IMR-90 (cell line): ENCODE data around the gene PRPS1L1. TPM values are rescaled to one million over a fixed set of nuclear protein-coding genes. Genes with fewer than 3 reads are reported as not detected.
A peak's percentile ranks its signal among the peaks of the same experiment; 100 is the strongest.

ENCODE experiments used
- ATAC-seq: fragments of 200-7000 bp; cut with Tn5 transposase; 2 replicates; pipeline ENCODE4 v1.9.1; 2020; ENCODE audit warnings: low read depth, mild to moderate bottlenecking, moderate library complexity
- BruUV-seq: library from RNA; stranded (reverse); fragments of 400-500 nt; replicated peaks from 2 replicates; lab custom pipeline; 2021; lab: Mats Ljungman, UMichigan
- CTCF ChIA-PET: fragments of 300-600 bp; formaldehyde crosslinking; extraction: SDS; loops from one replicate; lab custom pipeline; 2021; ENCODE audit warnings: antibody characterized with exemption; lab: Yijun Ruan, JAX
- POLR2A ChIA-PET: fragments of 300-600 bp; sonication (Branson Sonifier 250); formaldehyde crosslinking; loops from one replicate; lab custom pipeline; 2022; ENCODE audit warnings: antibody characterized with exemption; ENCODE audit not compliant: unreplicated experiment; lab: Charles Lee
- DNase-seq: peaks from one replicate; pipeline ENCODE4 v3.0.0; 2013
- H2AFZ ChIP-seq: replicated peaks from 2 replicates; pipeline ENCODE3; 2013; ENCODE audit warnings: low read length, mild to moderate bottlenecking; ENCODE audit not compliant: poor library complexity
- H2AK5ac ChIP-seq: 2 replicates; pipeline ENCODE4 v1.6.1; 2013; ENCODE audit warnings: low read depth, low read length, inconsistent platforms
- H2AK9ac ChIP-seq: replicated peaks from 2 replicates; pipeline ENCODE3; 2013; ENCODE audit warnings: mild to moderate bottlenecking, low read depth, low read length, moderate library complexity; ENCODE audit not compliant: poor library complexity
- H2BK120ac ChIP-seq: 2 replicates; pipeline ENCODE4 v1.6.1; 2013; ENCODE audit warnings: low read depth, low read length, inconsistent platforms
- H2BK15ac ChIP-seq: 3 replicates; pipeline ENCODE4 v1.6.1; 2013; ENCODE audit warnings: low read depth, low read length, inconsistent platforms
- H2BK20ac ChIP-seq: 2 replicates; pipeline ENCODE4 v1.6.1; 2013; ENCODE audit warnings: low read depth, mild to moderate bottlenecking, inconsistent platforms, low read length, moderate library complexity
- H2BK5ac ChIP-seq: 2 replicates; pipeline ENCODE4 v1.6.1; 2013; ENCODE audit warnings: mild to moderate bottlenecking, low read depth, low read length, inconsistent platforms; ENCODE audit not compliant: poor library complexity, severe bottlenecking
- H3K14ac ChIP-seq: replicated peaks from 2 replicates; pipeline ENCODE4 v1.6.1; 2013; ENCODE audit warnings: low read depth, low read length, inconsistent platforms
- H3K18ac ChIP-seq: 2 replicates; pipeline ENCODE4 v1.6.1; 2013; ENCODE audit warnings: low read depth, low read length, control low read depth
- H3K23ac ChIP-seq: 2 replicates; pipeline ENCODE4 v1.6.1; 2013; ENCODE audit warnings: low read depth, low read length, inconsistent platforms
- H3K27ac ChIP-seq: 2 replicates; pipeline ENCODE4 v1.5.1; 2013; ENCODE audit warnings: mild to moderate bottlenecking, control low read depth, low read length; ENCODE audit not compliant: insufficient read depth
- H3K27me3 ChIP-seq: 2 replicates; pipeline ENCODE4 v1.6.1; 2013; ENCODE audit warnings: low read length; ENCODE audit not compliant: control insufficient read depth, insufficient read depth
- H3K36me3 ChIP-seq: 2 replicates; pipeline ENCODE4 v1.6.1; 2013; ENCODE audit warnings: low read length, mixed read lengths; ENCODE audit not compliant: control insufficient read depth, insufficient read depth
- H3K4ac ChIP-seq: 2 replicates; pipeline ENCODE4 v1.6.1; 2013; ENCODE audit warnings: low read depth, low read length, inconsistent platforms
- H3K4me1 ChIP-seq: 2 replicates; pipeline ENCODE4 v1.6.1; 2013; ENCODE audit warnings: low read length, mixed read lengths; ENCODE audit not compliant: control insufficient read depth, insufficient read depth
- H3K4me2 ChIP-seq: 2 replicates; pipeline ENCODE4 v1.6.1; 2013; ENCODE audit warnings: low read depth, mild to moderate bottlenecking, control low read depth, low read length, moderate library complexity
- H3K4me3 ChIP-seq: 2 replicates; pipeline ENCODE4 v1.5.1; 2013; ENCODE audit warnings: low read depth, mild to moderate bottlenecking, control low read depth, low read length, moderate library complexity; ENCODE audit not compliant: insufficient read depth
- H3K56ac ChIP-seq: 2 replicates; pipeline ENCODE4 v1.6.1; 2013; ENCODE audit warnings: low read length, inconsistent platforms; ENCODE audit not compliant: insufficient read depth; ENCODE audit errors: extremely low read depth
- H3K79me1 ChIP-seq, 2 experiments: 2 replicates each; pipeline ENCODE4 v1.6.1; 2013; ENCODE audit warnings: low read length in 2 of 2, inconsistent platforms in 1 of 2, low read depth in 1 of 2
- H3K9ac ChIP-seq: 2 replicates; pipeline ENCODE4 v1.6.1; 2013; ENCODE audit warnings: low read depth, low read length, control low read depth
- H3K9me1 ChIP-seq: 2 replicates; pipeline ENCODE4 v1.6.1; 2013; ENCODE audit warnings: low read length, inconsistent platforms; ENCODE audit not compliant: insufficient read depth
- H3K9me3 ChIP-seq: 2 replicates; pipeline ENCODE4 v1.6.1; 2013; ENCODE audit warnings: low read length; ENCODE audit not compliant: control insufficient read depth, insufficient read depth
- H4K20me1 ChIP-seq: 2 replicates; pipeline ENCODE4 v1.6.1; 2013; ENCODE audit warnings: low read length, inconsistent platforms; ENCODE audit not compliant: insufficient read depth
- H4K5ac ChIP-seq: 2 replicates; pipeline ENCODE4 v1.6.1; 2013; ENCODE audit warnings: mild to moderate bottlenecking, low read depth, low read length, control low read depth
- H4K8ac ChIP-seq, 2 experiments: 2 replicates each; pipeline ENCODE4 v1.6.1; 2013; ENCODE audit warnings: low read depth in 2 of 2, low read length in 2 of 2, control low read depth in 1 of 2, inconsistent platforms in 1 of 2
- H4K91ac ChIP-seq: 2 replicates; pipeline ENCODE4 v1.6.1; 2013; ENCODE audit warnings: low read depth, low read length, inconsistent platforms; ENCODE audit not compliant: insufficient read depth
- BHLHE40 ChIP-seq: fragments of 150-350 bp; IDR thresholded peaks from 2 replicates; pipeline ENCODE4 v1.6.1; 2016; ENCODE audit warnings: mild to moderate bottlenecking, low read depth, low read length
- CEBPB ChIP-seq: IDR thresholded peaks from 2 replicates; pipeline ENCODE4 v1.6.1; 2012; ENCODE audit warnings: low read depth, low read length, improper control_type of control experiment
- CHD1 ChIP-seq: IDR thresholded peaks from 2 replicates; pipeline ENCODE4 v1.6.1; 2012; ENCODE audit warnings: low read depth, low read length, improper control_type of control experiment
- FOS ChIP-seq: fragments of 150-350 bp; IDR thresholded peaks from 2 replicates; pipeline ENCODE4 v1.6.1; 2016; ENCODE audit warnings: low read depth, low read length
- MAFK ChIP-seq: IDR thresholded peaks from 2 replicates; pipeline ENCODE4 v1.6.1; 2012; ENCODE audit warnings: low read depth, low read length, improper control_type of control experiment
- MAZ ChIP-seq: IDR thresholded peaks from 2 replicates; pipeline ENCODE4 v1.6.1; 2012; ENCODE audit warnings: low read depth, mild to moderate bottlenecking, low read length, improper control_type of control experiment, moderate library complexity, borderline replicate concordance
- MXI1 ChIP-seq: IDR thresholded peaks from 2 replicates; pipeline ENCODE4 v1.6.1; 2012; ENCODE audit warnings: low read depth, mild to moderate bottlenecking, low read length, moderate library complexity, borderline replicate concordance
- RAD21 ChIP-seq: IDR thresholded peaks from 2 replicates; pipeline ENCODE4 v1.6.1; 2012; ENCODE audit warnings: low read length, improper control_type of control experiment
- SMC3 ChIP-seq: fragments of 150-350 bp; IDR thresholded peaks from 2 replicates; pipeline ENCODE4 v1.6.1; 2016; ENCODE audit warnings: low read depth, mild to moderate bottlenecking, antibody characterized with exemption, low read length, moderate library complexity
- WGBS, 2 experiments: methylation state at CpG; one replicate each; pipeline versions ENCODE4 v1.1.5 to v1.1.7; 2013; ENCODE audit warnings: missing lambda C conversion rate in 2 of 2; ENCODE audit not compliant: insufficient read length in 1 of 2; ENCODE audit errors: extremely low coverage in 2 of 2; 5-methylcytosine and 5-hydroxymethylcytosine counted together
- dilution Hi-C: fragments of 300-500 bp; cut with HindIII; formaldehyde crosslinking; loops from one replicate; pipeline ENCODE4 v1.14.3; 2018; ENCODE audit warnings: low sequenced_read_pairs; ENCODE audit not compliant: unreplicated experiment
- in situ Hi-C: fragments of 300-500 bp; cut with MboI; formaldehyde crosslinking; loops from 3 replicates; pipeline ENCODE4 v1.14.3; 2019; ENCODE audit warnings: low sequenced_read_pairs, inconsistent platforms, mixed read lengths
- intact Hi-C: fragments of 100-400 bp; cut with micrococcal nuclease; formaldehyde crosslinking; loops from 2 replicates; pipeline ENCODE4 v1.10.0; 2022
- polyA plus RNA-seq, 3 experiments: library from polyadenylated mRNA; depleted of rRNA; stranded (reverse); fragments of >200 nt; gene quantifications; 2 replicates each; pipeline ENCODE4 v1.2.3, GENCODE V29; 2012; ENCODE audit warnings: low replicate concordance in 1 of 3
- total RNA-seq: library from RNA; depleted of rRNA; stranded (reverse); fragments of >200 nt; gene quantifications from 2 replicates; pipeline ENCODE4 v1.2.3, GENCODE V29; 2012
- TF ChIP-seq, protein P1 (sequence below): fragments of 150-350 bp; IDR thresholded peaks from 2 replicates; pipeline ENCODE4 v1.6.1; 2016; ENCODE audit warnings: low read depth, mild to moderate bottlenecking, low read length, moderate library complexity, borderline replicate concordance

Gene PRPS1L1
- total and polyA plus RNA-seq, 2 of the 4 experiments (the other 2 are of a cell fraction) = not detected

DNA sequence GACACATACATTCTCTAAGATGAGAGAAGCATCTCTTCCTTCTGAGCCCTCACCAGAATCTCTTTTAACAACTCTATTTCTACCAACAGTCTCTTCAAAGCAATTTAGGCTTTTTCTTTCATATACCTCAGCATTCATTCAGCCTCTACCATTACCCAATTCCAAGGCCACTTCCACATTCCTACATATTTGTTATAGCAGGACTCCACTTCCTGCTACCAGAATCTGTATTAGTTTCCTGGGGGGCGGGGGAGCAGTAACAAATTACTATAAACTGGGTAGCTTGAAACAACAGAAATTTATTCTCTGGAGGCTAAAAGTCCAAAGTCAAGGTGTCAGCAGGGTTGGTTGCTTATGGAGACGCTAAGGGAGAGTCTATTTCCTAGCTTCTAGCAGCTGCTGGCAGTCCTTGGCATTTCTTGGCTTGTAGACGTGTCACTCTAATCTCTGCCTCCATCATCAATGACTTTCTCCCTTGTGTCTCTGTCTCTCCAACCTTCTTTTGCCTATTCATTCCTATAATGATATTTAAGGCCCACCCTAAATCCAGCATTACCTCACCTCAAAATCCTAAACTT, 7.4 kb downstream of the PRPS1L1 start:
- H3K4ac ChIP-seq = peak overlapping the region; percentile 24; the same call in 1 of the 2 replicates
- peak overlapping the region; percentile 13; the same call in 1 of the 2 replicates for H3K23ac ChIP-seq
- H3K4me3 ChIP-seq = no peak overlapping the region
- H3K56ac ChIP-seq = no peak overlapping the region
- no peak overlapping the region for H4K91ac ChIP-seq
- H3K79me1 ChIP-seq = no peaks in the 10 kb centered on the region
- ChIA-PET POLR2A (no interaction called here), CTCF (no interaction called here)
- no peaks in the 10 kb centered on the region for H4K20me1 ChIP-seq
- 0 out of 2 replicates have a peak, but pooled peaks cover 3% of the 10 kb centered on the region for H3K9me1 ChIP-seq
- in situ Hi-C loops (no loop called here), intact Hi-C loops (no loop called here), dilution Hi-C loops (no loop called here)
- peak overlapping the region; percentile 42; the same call in 1 of the 2 replicates for H3K14ac ChIP-seq
- no peak overlapping the region for H2AFZ ChIP-seq
- no peak overlapping the region; the same call in 1 of the 2 replicates for H4K5ac ChIP-seq
- WGBS, 2 experiments = no CpG with 5 or more reads among the region's 3 CpGs
- no peaks in the 10 kb centered on the region for H3K27me3 ChIP-seq
- peaks cover 7% of the 10 kb centered on the region; the same call in 1 of the 2 replicates for H3K4me1 ChIP-seq
- no peak for TF ChIP-seq MAFK
- TF ChIP-seq BHLHE40 = no peak
- no peak for TF ChIP-seq CHD1
- no peak for TF ChIP-seq MAZ
- TF ChIP-seq FOS = no peak
- TF ChIP-seq CEBPB = no peak
- no peak for TF ChIP-seq SMC3
- TF ChIP-seq RAD21 = no peak
- TF ChIP-seq MXI1 = no peak
- TF ChIP-seq, protein P1, sequence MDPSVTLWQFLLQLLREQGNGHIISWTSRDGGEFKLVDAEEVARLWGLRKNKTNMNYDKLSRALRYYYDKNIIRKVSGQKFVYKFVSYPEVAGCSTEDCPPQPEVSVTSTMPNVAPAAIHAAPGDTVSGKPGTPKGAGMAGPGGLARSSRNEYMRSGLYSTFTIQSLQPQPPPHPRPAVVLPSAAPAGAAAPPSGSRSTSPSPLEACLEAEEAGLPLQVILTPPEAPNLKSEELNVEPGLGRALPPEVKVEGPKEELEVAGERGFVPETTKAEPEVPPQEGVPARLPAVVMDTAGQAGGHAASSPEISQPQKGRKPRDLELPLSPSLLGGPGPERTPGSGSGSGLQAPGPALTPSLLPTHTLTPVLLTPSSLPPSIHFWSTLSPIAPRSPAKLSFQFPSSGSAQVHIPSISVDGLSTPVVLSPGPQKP = no peak
- no peak overlapping the region for H3K4me2 ChIP-seq
- peak overlapping the region; percentile 52 to 59; a peak in 2 of 4 replicates for H4K8ac ChIP-seq
- no peak overlapping the region for H2AK9ac ChIP-seq
- H2BK5ac ChIP-seq = peak overlapping the region; percentile 10
- peak overlapping the region; percentile 36; the same call in 1 of the 2 replicates for H2BK20ac ChIP-seq
- H2BK120ac ChIP-seq = peak overlapping the region; percentile 52; the same call in 1 of the 2 replicates
- H3K18ac ChIP-seq = peak overlapping the region; percentile 64
- H3K9ac ChIP-seq = no peak overlapping the region
- DNase-seq = no peak
- H3K36me3 ChIP-seq = no peaks in the 10 kb centered on the region
- H3K9me3 ChIP-seq = no peaks in the 10 kb centered on the region; the same call in 1 of the 2 replicates
- H2BK15ac ChIP-seq = peak overlapping the region; percentile 66; the same call in 1 of the 3 replicates
- no peak overlapping the region for H3K27ac ChIP-seq
- BruUV-seq = no TSS peak
- peak; percentile 32 for ATAC-seq
- H2AK5ac ChIP-seq = no peak overlapping the region
